ENCODE results near the gene CDC26. TPM values are rescaled to one million over a fixed set of nuclear protein-coding genes. Genes with fewer than 3 reads are reported as not detected.
"Not testable (repeated sequence)": the region's sequence is repeated elsewhere in the genome, so short reads cannot be mapped to it uniquely, and the experiment has no call there.

Gene CDC26
- total RNA-seq, 2 experiments from 2014 or later: 34.3 to 38.5 TPM

DNA sequence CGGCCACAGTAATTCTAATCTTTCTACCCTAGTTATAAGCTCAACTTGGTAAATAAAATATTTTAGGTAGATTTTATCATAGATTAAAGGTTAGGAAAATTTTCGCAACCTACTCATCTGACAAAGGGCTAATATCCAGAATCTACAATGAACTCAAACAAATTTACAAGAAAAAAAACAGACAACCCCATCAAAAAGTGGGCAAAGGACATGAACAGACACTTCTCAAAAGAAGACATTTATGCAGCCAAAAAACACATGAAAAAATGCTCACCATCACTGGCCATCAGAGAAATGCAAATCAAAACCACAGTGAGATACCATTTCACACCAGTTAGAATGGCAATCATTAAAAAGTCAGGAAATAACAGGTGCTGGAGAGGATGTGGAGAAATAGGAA lies 25.7 kb downstream of the CDC26 start:
- POLR2A ChIA-PET; CTCF ChIA-PET; H3K36me3 Mint-ChIP-seq (ENCODE audit: low read depth); H3K4me1 Mint-ChIP-seq; H3K27me3 Mint-ChIP-seq; H3K27ac Mint-ChIP-seq; DNase-seq; H3K4me3 Mint-ChIP-seq; H3K9me3 Mint-ChIP-seq: not testable (repeated sequence)

DNA sequence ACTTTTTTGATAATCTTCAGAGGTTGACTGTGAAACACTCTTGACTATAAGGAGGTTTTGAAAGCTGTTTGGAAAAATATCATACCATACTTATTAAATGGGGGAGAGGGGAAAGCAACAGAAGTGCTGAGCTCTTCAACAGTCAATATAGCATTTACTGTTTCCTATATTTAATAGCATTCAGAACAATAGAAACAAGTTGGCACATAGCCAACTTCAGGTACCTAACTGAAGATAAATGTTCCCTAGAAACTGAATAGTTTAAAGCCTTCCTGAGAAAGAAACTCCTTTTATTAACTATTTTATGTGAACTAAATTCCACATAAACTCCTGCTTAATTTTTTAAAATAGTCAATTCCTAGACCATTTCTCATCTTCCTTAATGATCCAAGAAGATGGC lies 27.7 kb downstream of the CDC26 start:
- DNase-seq: no peak
- peaks cover 7% of the 10 kb centered on the region for H3K9me3 Mint-ChIP-seq
- H3K4me1 Mint-ChIP-seq: no peaks in the 10 kb centered on the region
- H3K4me3 Mint-ChIP-seq: no peak overlapping the region
- H3K36me3 Mint-ChIP-seq (ENCODE audit: low read depth): peaks cover 7% of the 10 kb centered on the region
- ChIA-PET CTCF (no interaction called here), POLR2A (no interaction called here)
- H3K27me3 Mint-ChIP-seq: no peaks in the 10 kb centered on the region
- no peak overlapping the region for H3K27ac Mint-ChIP-seq

DNA sequence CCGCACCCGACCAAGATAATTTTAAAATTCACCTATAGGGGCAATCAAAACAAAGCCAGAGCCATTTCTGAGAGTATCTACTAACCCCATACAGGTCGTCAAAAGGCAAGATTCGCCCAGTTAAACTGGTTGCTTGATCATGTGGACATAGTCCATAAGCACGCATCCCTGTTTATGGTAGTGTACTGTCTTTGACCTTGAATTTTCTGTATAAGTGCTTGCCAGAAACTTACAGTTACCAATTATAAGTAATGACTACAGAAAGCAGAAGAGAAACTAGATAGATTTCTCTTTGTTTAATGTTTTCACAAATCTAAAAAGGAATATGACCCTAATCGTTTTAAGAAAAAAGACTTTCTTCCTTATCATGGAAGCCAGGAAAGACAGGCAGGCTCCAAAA lies 28.4 kb downstream of the CDC26 start:
- Mint-ChIP-seq H3K36me3 (ENCODE audit: low read depth) (peaks cover 7% of the 10 kb centered on the region), H3K9me3 (peaks cover 7% of the 10 kb centered on the region), H3K4me3 (no peak overlapping the region), H3K27ac (no peak overlapping the region), H3K27me3 (no peaks in the 10 kb centered on the region), H3K4me1 (no peaks in the 10 kb centered on the region)
- DNase-seq: no peak
- ChIA-PET POLR2A (no interaction called here), CTCF (no interaction called here)

DNA sequence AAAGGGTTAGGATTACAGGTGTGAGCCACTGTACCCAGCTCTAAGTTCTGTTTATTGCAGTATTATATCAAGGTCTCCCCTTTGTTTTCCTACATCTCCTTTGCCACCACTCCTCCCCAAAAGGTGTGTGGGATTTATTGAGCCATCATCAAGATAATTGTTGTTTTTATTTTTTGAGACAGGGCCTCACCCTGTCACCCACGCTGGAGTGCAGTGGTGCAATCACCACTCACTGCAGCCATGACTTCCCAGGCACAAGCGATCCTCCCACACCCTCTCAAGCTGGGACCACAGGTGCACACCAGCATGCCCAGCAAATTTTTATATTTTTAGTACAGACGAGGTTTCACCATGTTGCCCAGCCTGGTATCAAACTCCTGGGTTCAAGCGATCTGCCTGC lies 29.5 kb downstream of the CDC26 start:
- H3K9me3 Mint-ChIP-seq: peaks cover 7% of the 10 kb centered on the region
- H3K27ac Mint-ChIP-seq: no peak overlapping the region
- DNase-seq: no peak
- H3K4me3 Mint-ChIP-seq: no peak overlapping the region
- peaks cover 7% of the 10 kb centered on the region for H3K36me3 Mint-ChIP-seq (ENCODE audit: low read depth)
- POLR2A ChIA-PET: interaction anchor here (0.6 kb wide), 1 partner anchor 102 kb away, joined by 3 read pairs; no protein-coding TSS in a partner anchor
- CTCF ChIA-PET: no interaction called here
- no peaks in the 10 kb centered on the region for H3K4me1 Mint-ChIP-seq
- H3K27me3 Mint-ChIP-seq: no peaks in the 10 kb centered on the region

DNA sequence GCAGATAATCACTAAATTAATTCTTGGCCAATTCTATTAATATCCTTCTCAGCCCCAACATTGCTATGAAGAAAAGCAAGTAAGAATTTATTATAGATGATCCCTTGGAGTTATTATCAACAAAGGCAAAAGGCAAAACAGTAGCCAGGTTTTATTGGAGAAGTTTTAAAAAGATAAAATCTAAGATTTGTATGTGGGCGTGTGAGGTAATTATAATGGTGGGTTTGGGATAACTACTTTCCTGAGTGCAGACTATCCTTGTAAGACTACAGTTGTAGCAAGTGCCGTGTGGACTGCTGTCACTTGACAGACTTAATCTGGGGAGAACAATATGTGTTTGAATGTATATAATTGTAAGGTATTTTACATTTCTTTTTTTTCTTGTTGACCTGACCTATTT lies 30.8 kb downstream of the CDC26 start:
- DNase-seq: no peak
- no peak overlapping the region for H3K27ac Mint-ChIP-seq
- ChIA-PET POLR2A (no interaction called here), CTCF (no interaction called here)
- peaks cover 4% of the 10 kb centered on the region for H3K36me3 Mint-ChIP-seq (ENCODE audit: low read depth)
- H3K4me3 Mint-ChIP-seq: no peak overlapping the region
- no peaks in the 10 kb centered on the region for H3K27me3 Mint-ChIP-seq
- peaks cover 4% of the 10 kb centered on the region for H3K9me3 Mint-ChIP-seq
- H3K4me1 Mint-ChIP-seq: no peaks in the 10 kb centered on the region

DNA sequence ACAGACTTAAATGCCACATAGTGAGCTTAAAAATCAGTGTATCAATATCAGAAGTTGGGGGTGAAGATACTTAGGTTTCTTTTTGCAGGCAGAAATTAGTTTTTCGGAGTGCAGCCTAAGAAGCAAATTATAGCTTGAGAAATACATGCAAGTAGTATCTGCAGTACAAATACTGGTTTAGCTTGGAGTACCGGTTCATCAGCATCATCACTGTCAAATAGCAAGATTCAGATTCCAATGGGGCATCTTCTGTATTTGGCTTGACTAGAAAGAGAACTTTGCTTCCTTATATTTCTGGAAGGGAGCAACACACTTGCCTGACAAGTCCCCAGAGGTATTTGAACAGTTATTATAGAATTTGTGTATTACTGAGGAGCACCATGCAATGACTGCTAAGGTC lies 34.2 kb downstream of the CDC26 start:
- ChIA-PET CTCF (no interaction called here), POLR2A (no interaction called here)
- Mint-ChIP-seq H3K9me3 (no peaks in the 10 kb centered on the region), H3K4me1 (peaks cover 1% of the 10 kb centered on the region), H3K27ac (no peak overlapping the region), H3K36me3 (ENCODE audit: low read depth) (no peaks in the 10 kb centered on the region), H3K4me3 (no peak overlapping the region), H3K27me3 (no peaks in the 10 kb centered on the region)
- DNase-seq: no peak

DNA sequence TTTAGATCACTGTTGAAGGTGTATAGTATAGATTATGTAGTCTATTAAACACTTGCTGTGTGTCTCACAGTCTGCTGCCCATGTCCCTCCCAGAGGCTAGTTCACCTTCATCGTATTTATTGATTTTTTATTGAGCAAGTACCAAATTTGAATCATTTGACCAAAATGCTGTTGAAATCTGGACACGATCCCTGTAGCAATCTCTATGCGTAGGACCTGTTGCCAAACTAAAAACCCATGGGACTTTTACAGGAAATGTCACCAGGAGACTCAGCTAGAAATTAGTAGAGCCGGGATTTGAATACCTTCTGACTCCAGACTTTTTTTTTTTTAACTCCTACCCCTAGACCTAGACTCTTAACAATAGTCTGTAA lies 36.5 kb downstream of the CDC26 start:
- H3K4me1 Mint-ChIP-seq: peaks cover 3% of the 10 kb centered on the region
- no peak overlapping the region for H3K4me3 Mint-ChIP-seq
- no peak overlapping the region for H3K27ac Mint-ChIP-seq
- ChIA-PET POLR2A (interaction anchor here (1.8 kb wide), 1 partner anchor 18 kb away, joined by 6 read pairs; the partner anchor contains the start of genes FKBP15 and SLC31A1), CTCF (no interaction called here)
- H3K36me3 Mint-ChIP-seq (ENCODE audit: low read depth): no peaks in the 10 kb centered on the region
- DNase-seq: no peak
- H3K9me3 Mint-ChIP-seq: no peaks in the 10 kb centered on the region
- H3K27me3 Mint-ChIP-seq: no peaks in the 10 kb centered on the region

DNA sequence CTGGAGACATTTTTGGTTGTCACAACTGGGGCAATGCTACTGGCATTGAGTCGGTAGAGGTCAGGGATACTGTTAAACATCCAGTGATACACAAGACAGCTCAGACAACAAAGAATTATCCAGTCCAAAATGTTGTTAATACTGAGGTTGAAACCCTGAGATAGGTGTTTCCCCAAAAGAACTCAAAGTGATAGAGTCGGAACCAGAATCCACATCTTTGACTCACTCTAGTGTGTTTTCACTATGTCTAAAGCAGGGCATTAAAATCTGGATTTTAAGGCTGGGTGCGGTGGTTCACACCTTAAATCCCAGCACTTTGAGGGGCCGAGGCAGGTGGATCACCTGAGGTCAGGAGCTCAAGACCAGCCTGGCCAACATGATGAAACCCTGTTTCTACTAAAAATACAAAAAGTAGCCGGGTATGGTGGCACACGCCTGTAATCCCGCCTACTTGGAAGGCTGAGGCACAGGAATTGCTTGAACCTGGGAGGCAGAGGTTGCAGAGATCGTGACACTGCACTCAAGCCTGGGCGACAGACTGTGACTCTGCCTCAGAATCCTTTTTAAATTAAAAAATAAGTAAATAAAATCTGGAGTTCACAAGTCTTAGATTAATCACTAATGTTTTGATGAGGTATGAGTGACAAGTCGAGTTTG lies 37.0 kb downstream of the CDC26 start:
- Mint-ChIP-seq H3K4me1 (peaks cover 7% of the 10 kb centered on the region), H3K36me3 (ENCODE audit: low read depth) (no peaks in the 10 kb centered on the region), H3K27ac (no peak overlapping the region), H3K27me3 (no peaks in the 10 kb centered on the region), H3K9me3 (no peaks in the 10 kb centered on the region), H3K4me3 (no peak overlapping the region)
- ChIA-PET POLR2A (interaction anchor here (1.8 kb wide), 1 partner anchor 18 kb away, joined by 6 read pairs; the partner anchor contains the start of genes FKBP15 and SLC31A1), CTCF (no interaction called here)
- no peak for DNase-seq

DNA sequence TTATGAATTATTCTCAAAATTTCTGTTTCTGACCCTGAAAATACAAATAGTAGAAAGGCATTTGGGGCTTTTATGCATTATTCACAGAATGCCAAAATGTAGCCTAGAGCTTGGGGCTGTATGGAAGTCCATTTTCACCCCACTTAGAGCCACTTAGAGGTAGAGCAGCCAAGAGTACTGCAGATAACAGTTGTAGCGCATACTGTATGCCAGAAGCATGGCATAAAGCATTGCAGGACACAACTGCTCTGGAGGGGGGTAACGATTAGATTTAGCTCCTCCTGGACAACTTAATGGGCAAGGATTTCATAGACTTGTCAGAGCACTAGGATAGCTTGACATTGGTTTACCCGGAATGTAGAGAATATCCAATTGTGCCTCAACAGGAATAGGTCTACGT lies 38.3 kb downstream of the CDC26 start:
- DNase-seq: no peak
- POLR2A ChIA-PET: no interaction called here
- Mint-ChIP-seq H3K4me1 (peaks cover 18% of the 10 kb centered on the region), H3K36me3 (ENCODE audit: low read depth) (no peaks in the 10 kb centered on the region), H3K27me3 (no peaks in the 10 kb centered on the region), H3K4me3 (no peak overlapping the region), H3K27ac (no peak overlapping the region), H3K9me3 (no peaks in the 10 kb centered on the region)
- CTCF ChIA-PET: no interaction called here

DNA sequence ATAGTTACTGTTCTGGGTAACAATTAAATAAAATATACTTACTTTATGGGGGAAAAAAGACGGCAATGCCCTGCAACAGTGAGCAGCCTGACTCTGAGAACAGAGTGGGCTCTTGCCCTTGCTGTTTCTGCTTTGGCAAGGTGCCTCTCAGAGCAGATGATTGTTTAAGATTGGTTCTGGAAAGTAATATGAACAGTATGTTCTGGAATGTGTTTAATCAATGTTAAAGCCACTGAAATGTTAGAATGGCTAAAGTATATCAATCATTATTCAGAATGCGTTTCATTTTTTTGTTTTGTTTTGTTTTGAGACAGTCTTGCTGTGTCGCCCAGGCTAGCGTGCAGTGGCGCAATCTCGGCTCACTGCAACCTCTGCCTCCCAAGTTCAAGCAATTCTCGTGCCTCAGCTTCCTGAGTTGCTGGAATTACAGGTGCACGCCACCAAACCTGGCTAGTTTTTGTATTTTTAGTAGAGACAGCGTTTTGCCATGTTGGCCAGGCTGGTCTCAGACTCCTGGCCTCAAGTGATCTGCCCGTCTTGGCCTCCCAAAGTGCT lies 39.6 kb downstream of the CDC26 start:
- H3K9me3 Mint-ChIP-seq; H3K36me3 Mint-ChIP-seq (ENCODE audit: low read depth); H3K27ac Mint-ChIP-seq; POLR2A ChIA-PET; CTCF ChIA-PET; DNase-seq; H3K27me3 Mint-ChIP-seq; H3K4me3 Mint-ChIP-seq: not testable (repeated sequence)
- H3K4me1 Mint-ChIP-seq: peaks cover 19% of the 10 kb centered on the region

DNA sequence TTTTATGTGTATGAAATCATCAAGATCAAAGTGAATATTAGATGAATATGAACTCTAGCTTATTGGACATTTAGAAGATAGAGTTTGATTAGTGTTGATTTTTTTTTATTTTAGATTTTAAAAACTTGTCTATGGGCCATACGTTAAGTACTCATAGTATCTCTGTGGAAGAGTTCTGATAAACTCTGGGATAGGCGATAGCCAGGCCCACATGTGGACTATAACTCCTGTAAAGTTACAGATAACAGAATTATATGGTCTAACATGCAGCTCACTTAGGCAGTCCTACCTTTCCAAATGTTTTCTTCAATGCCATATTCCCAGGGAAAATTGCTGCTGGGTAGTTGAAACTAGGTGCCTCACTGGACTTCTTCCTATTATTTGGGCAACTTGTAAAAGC lies 43.7 kb downstream of the CDC26 start:
- no peaks in the 10 kb centered on the region for H3K27me3 Mint-ChIP-seq
- ChIA-PET CTCF (interaction anchor here (1.0 to 1.6 kb wide), 3 partner anchors 8 to 28 kb away, joined by 3 to 5 read pairs (median 4); partner anchors contain the start of genes FKBP15 and SLC31A1), POLR2A (interaction anchor here (4.5 kb wide), 1 partner anchor 11 kb away, joined by 41 read pairs; the partner anchor contains the start of genes FKBP15 and SLC31A1)
- no peaks in the 10 kb centered on the region for H3K9me3 Mint-ChIP-seq
- H3K4me1 Mint-ChIP-seq: peaks cover 23% of the 10 kb centered on the region
- H3K4me3 Mint-ChIP-seq: no peak overlapping the region
- no peak for DNase-seq
- no peak overlapping the region for H3K27ac Mint-ChIP-seq
- no peaks in the 10 kb centered on the region for H3K36me3 Mint-ChIP-seq (ENCODE audit: low read depth)

DNA sequence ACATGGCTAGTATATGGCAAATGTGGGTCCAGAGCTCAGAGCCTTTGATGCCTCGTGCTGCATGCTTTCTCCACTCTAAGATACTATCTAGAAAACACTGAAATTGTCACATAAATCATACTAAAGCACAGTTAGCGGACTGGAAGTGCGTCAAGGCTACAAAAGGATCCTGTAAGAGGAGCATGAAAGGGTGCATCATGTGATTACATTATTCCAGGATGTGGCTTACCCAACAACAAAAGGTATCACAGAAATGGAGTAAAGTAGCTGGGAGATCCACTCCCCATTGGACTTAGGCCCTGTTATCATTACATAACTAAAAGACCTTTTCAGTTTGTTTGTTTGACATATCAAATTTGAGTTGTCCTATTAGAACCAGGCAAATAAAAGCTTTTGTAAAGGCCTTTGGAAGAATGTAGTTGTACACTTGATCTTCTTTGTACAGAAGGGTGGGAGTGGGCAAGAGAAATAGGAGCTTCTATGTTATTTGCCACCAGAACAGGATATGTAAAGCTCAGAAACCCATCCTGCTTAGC lies 47.2 kb downstream of the CDC26 start:
- Mint-ChIP-seq H3K27me3 (no peaks in the 10 kb centered on the region), H3K4me3 (no peak overlapping the region), H3K9me3 (no peaks in the 10 kb centered on the region), H3K27ac (no peak overlapping the region), H3K4me1 (peaks cover 19% of the 10 kb centered on the region), H3K36me3 (ENCODE audit: low read depth) (peaks cover 5% of the 10 kb centered on the region)
- DNase-seq: no peak
- CTCF ChIA-PET: no interaction called here
- POLR2A ChIA-PET: no interaction called here

DNA sequence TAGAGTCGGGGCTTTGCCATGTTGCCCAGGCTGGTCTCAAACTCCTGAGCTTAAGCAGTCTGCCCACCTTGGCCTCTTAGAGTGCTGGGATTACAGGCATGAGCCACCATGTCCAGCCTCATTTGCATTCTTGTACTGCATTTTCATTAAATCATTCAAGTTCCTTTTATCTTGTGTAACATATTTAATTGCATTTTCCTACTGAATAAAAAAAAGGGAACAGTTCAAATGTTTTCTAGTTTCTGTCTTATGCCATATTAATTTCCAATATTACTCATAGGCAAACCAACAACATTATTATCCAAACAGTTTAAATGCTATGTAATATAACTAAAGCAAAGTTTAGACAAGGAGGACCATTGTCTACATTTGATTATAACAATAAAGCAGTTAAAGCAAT lies 47.9 kb downstream of the CDC26 start:
- ChIA-PET POLR2A (no interaction called here), CTCF (no interaction called here)
- DNase-seq: no peak
- H3K4me3 Mint-ChIP-seq: no peak overlapping the region
- no peak overlapping the region for H3K27ac Mint-ChIP-seq
- H3K9me3 Mint-ChIP-seq: no peaks in the 10 kb centered on the region
- H3K4me1 Mint-ChIP-seq: peaks cover 20% of the 10 kb centered on the region
- H3K36me3 Mint-ChIP-seq (ENCODE audit: low read depth): peaks cover 5% of the 10 kb centered on the region
- H3K27me3 Mint-ChIP-seq: no peaks in the 10 kb centered on the region

DNA sequence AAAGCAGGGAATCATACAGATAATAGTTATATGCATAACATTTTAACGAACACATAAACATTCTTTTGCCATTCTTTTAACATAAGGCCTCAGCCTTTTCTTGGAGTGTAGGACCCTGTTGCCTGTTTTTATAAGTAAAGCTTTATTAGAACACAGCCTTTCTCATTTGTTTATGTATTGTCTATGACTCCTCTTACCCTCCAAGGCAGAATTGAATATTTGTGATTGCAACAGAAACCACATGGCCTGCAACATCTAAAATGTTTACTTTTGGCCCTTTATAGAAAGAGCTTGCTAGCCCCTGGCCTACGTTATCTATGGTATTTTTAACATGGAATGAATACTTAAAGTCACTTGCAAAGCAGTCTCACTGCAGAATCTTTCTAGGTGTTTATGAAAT lies 51.4 kb downstream of the CDC26 start:
- no peak overlapping the region for H3K27ac Mint-ChIP-seq
- peaks cover 37% of the 10 kb centered on the region for H3K4me1 Mint-ChIP-seq
- ChIA-PET POLR2A (no interaction called here), CTCF (interaction anchor here (1.0 kb wide), 1 partner anchor 8 kb away, joined by 4 read pairs; no protein-coding TSS in a partner anchor)
- no peak overlapping the region for H3K4me3 Mint-ChIP-seq
- H3K36me3 Mint-ChIP-seq (ENCODE audit: low read depth): peaks cover 5% of the 10 kb centered on the region
- DNase-seq: no peak
- H3K27me3 Mint-ChIP-seq: no peaks in the 10 kb centered on the region
- no peaks in the 10 kb centered on the region for H3K9me3 Mint-ChIP-seq

All from activated CD4-positive, alpha-beta memory T cell treated with anti-CD3 and anti-CD28 coated beads, Interleukin-2, amount 10 ng/mL, durations not matched to agents 7 days and 5 days (primary cell).